Uterus (tissue), 4 donors: ENCODE measurements around the gene ERI2. TPM values are rescaled to one million over a fixed set of nuclear protein-coding genes. Genes with fewer than 3 reads are reported as not detected.

Experiments
- DNase-seq, 2 donors: peaks; one replicate each; pipeline ENCODE4 v3.0.0-alpha.2; 2019 to 2020
- H3K27ac ChIP-seq, 2 donors: fragments of 200-600 bp; sonication (generic); 1 replicate in 1 of 2; 2 replicates in 1 of 2; pipeline ENCODE4 v1.5.1; 2016 to 2018
- H3K27me3 ChIP-seq, 2 donors: fragments of 200-600 bp; sonication (generic); one replicate each; pipeline ENCODE4 v1.5.1; 2018 to 2019; ENCODE audit warnings: control low read depth in 1 of 2
- H3K36me3 ChIP-seq, 2 donors: fragments of 200-600 bp; sonication (generic); one replicate each; pipeline ENCODE4 v1.5.1; 2019; ENCODE audit warnings: control low read depth in 1 of 2
- H3K4me1 ChIP-seq, 2 donors: fragments of 200-600 bp; sonication (generic); one replicate each; pipeline ENCODE4 v1.5.1; 2018 to 2019; ENCODE audit warnings: control low read depth in 1 of 2
- H3K4me3 ChIP-seq, 2 donors: fragments of 200-600 bp; sonication (generic); 1 replicate in 1 of 2; 2 replicates in 1 of 2; pipeline ENCODE4 v1.5.1; 2018 to 2019; ENCODE audit warnings: mild to moderate bottlenecking in 1 of 2
- H3K9me3 ChIP-seq, 2 donors: fragments of 200-600 bp; sonication (generic); one replicate each; pipeline ENCODE4 v1.5.1; 2019; ENCODE audit warnings: control low read depth in 1 of 2
- CTCF ChIP-seq, 4 experiments: fragments of 200-600 bp in 2 of 4; fragments of 450-650 bp in 2 of 4; sonication (generic) in 2 of 4; IDR thresholded peaks; one replicate each; pipeline ENCODE4 v1.5.1; 2016 to 2019; ENCODE audit warnings: antibody characterized with exemption in 4 of 4, mild to moderate bottlenecking in 2 of 4, moderate library complexity in 1 of 4
- POLR2A ChIP-seq, 2 donors: fragments of 450-650 bp; IDR thresholded peaks; one replicate each; pipeline ENCODE4 v1.6.1; 2016; ENCODE audit warnings: antibody characterized with exemption in 2 of 2, mild to moderate bottlenecking in 1 of 2, moderate library complexity in 1 of 2
- intact Hi-C: fragments of 100-400 bp; cut with DNase I; formaldehyde crosslinking; loops from one replicate; pipeline ENCODE4 v1.15.1; 2023; ENCODE audit warnings: low total_unique reads
- total RNA-seq, 4 donors: library from RNA; depleted of rRNA in 3 of 4; stranded (reverse); fragments of >200 nt in 3 of 4; gene quantifications; one replicate each; pipeline versions ENCODE4 v1.1.0 to v1.2.4, GENCODE V29; 2014 to 2023
- donor health status: DM: yes; HTN: yes; CAD: no.

Gene ERI2
- total RNA-seq, 4 donors from 2014 or later = 0.88 to 37.3 (median 5.0) TPM

GRCh38 chr16:20801278-20801677 lies 5.0 kb downstream of the ERI2 start:
- H3K27me3 ChIP-seq = no peaks in the 10 kb centered on the region
- H3K9me3 ChIP-seq = no peaks in the 10 kb centered on the region
- no peaks in the 10 kb centered on the region for H3K4me1 ChIP-seq
- intact Hi-C loops = no loop called here
- no peak for DNase-seq
- TF ChIP-seq CTCF (IDR thresholded peaks at IDR 0.05) (no peak), POLR2A (IDR thresholded peaks at IDR 0.05) (no peak)
- H3K4me3 ChIP-seq = no peak overlapping the region
- H3K36me3 ChIP-seq = no peaks in the 10 kb centered on the region
- no peak overlapping the region for H3K27ac ChIP-seq

- TF ChIP-seq CTCF (IDR thresholded peaks at IDR 0.05) (peak; percentile 35 to 53 (median 48)), POLR2A (IDR thresholded peaks at IDR 0.05) (no peak)
- H3K9me3 ChIP-seq = no peaks in the 10 kb centered on the region
- no peaks in the 10 kb centered on the region for H3K27me3 ChIP-seq
- intact Hi-C loops = no loop called here
- no peaks in the 10 kb centered on the region for H3K36me3 ChIP-seq
- H3K4me1 ChIP-seq = no peaks in the 10 kb centered on the region
- DNase-seq = no peak
- no peak overlapping the region for H3K4me3 ChIP-seq
- H3K27ac ChIP-seq = no peak overlapping the region
These were observed 6.7 kb downstream of the ERI2 start for GRCh38 chr16:20799599-20799998.

- Histone ChIP-seq H3K4me3 (no peak overlapping the region), H3K27me3 (no peaks in the 10 kb centered on the region)
These were observed 7.9 kb downstream of the ERI2 start for GRCh38 chr16:20798364-20798763.

GRCh38 chr16:20791923-20792612 lies 14.2 kb downstream of the ERI2 start:
- intact Hi-C loops = no loop called here
- H3K27me3 ChIP-seq = no peaks in the 10 kb centered on the region

More at GRCh38 chr16:20798364-20798763, 7.9 kb downstream of the ERI2 start:
- no peaks in the 10 kb centered on the region for H3K4me1 ChIP-seq
- no peak overlapping the region for H3K27ac ChIP-seq
- DNase-seq = no peak
- intact Hi-C loops = no loop called here
- TF ChIP-seq POLR2A (IDR thresholded peaks at IDR 0.05) = no peak
- TF ChIP-seq CTCF (IDR thresholded peaks at IDR 0.05) = no peak
- H3K36me3 ChIP-seq = no peaks in the 10 kb centered on the region
- no peaks in the 10 kb centered on the region for H3K9me3 ChIP-seq

More at GRCh38 chr16:20791923-20792612, 14.2 kb downstream of the ERI2 start:
- DNase-seq = no peak
- H3K27ac ChIP-seq = no peak overlapping the region
- no peak overlapping the region for H3K4me3 ChIP-seq
- TF ChIP-seq POLR2A (IDR thresholded peaks at IDR 0.05) (no peak), CTCF (IDR thresholded peaks at IDR 0.05) (no peak)
- no peaks in the 10 kb centered on the region for H3K36me3 ChIP-seq
- H3K9me3 ChIP-seq = no peaks in the 10 kb centered on the region
- no peaks in the 10 kb centered on the region for H3K4me1 ChIP-seq
